H1 (cell line): ENCODE results near the gene RBM20.

Experiments used
- CTCF ChIP-seq, 3 experiments: IDR thresholded peaks; 1 replicate in 2 of 3; 2 replicates in 1 of 3; pipeline versions ENCODE4 v1.5.1 to v1.6.1; 2011; ENCODE audit warnings: low read length in 3 of 3, mild to moderate bottlenecking in 3 of 3, inconsistent platforms in 2 of 3, low read depth in 1 of 3, moderate library complexity in 1 of 3; ENCODE audit not compliant: insufficient read depth in 1 of 3; ENCODE audit errors: control extremely low read depth in 1 of 3
- HDAC2 ChIP-seq, 2 experiments: fragments of 300-600 bp in 1 of 2; sonication (generic) in 1 of 2; IDR thresholded peaks; 2 replicates each; pipeline ENCODE4 v1.6.1; 2011 to 2012; ENCODE audit warnings: low read depth in 2 of 2, low read length in 2 of 2, mild to moderate bottlenecking in 2 of 2, moderate library complexity in 2 of 2, borderline replicate concordance in 1 of 2, inconsistent platforms in 1 of 2
- POLR2AphosphoS5 ChIP-seq: IDR thresholded peaks from 2 replicates; pipeline ENCODE4 v1.6.1; 2011; ENCODE audit warnings: low read depth, low read length
- RNF2 ChIP-seq: fragments of 200-900, 300-1000 bp; sonication (generic); IDR thresholded peaks from 2 replicates; pipeline ENCODE4 v1.7.1; 2016; ENCODE audit warnings: borderline replicate concordance, low read depth, mild to moderate bottlenecking, antibody characterized with exemption, low read length; ENCODE audit not compliant: poor library complexity, severe bottlenecking; ENCODE audit errors: missing control alignments
- SUZ12 ChIP-seq: fragments of 200-600 bp; sonication (generic); IDR thresholded peaks from 2 replicates; pipeline ENCODE4 v1.6.1; 2012; ENCODE audit warnings: mild to moderate bottlenecking, inconsistent platforms, low read length, moderate library complexity, mixed read lengths
- TEAD4 ChIP-seq: IDR thresholded peaks from 2 replicates; pipeline ENCODE4 v1.6.1; 2012; ENCODE audit warnings: low read depth, low read length, inconsistent platforms, mixed read lengths

GRCh38 chr10:110836706-110837105, 192.6 kb downstream of the RBM20 start:
- TF ChIP-seq CTCF (IDR thresholded peaks at IDR 0.05; ENCODE audit: control extremely low read depth in 1 of 3, insufficient read depth in 1 of 3, low read depth in 1 of 3, low read length in 3 of 3) (no peak), POLR2AphosphoS5 (no peak), TEAD4 (no peak), SUZ12 (no peak), RNF2 (no peak), HDAC2 (IDR thresholded peaks at IDR 0.05; ENCODE audit: borderline replicate concordance in 1 of 2, low read depth in 2 of 2, low read length in 2 of 2) (no peak)
